HAP-1 (cell line): ENCODE data around the gene SMARCD1.
A peak's percentile ranks its signal among the peaks of the same experiment; 100 is the strongest.

ENCODE experiments used
- DNase-seq, 2 experiments: peaks; one replicate each; pipeline ENCODE4 v3.0.0-alpha.2; 2016 to 2020; ENCODE audit warnings: low spot score in 2 of 2
- H3K27me3 ChIP-seq: fragments of 250-450 bp; sonication (Bioruptor Pico); 2 replicates; pipeline ENCODE4 v1.5.1; 2020; ENCODE audit warnings: low read depth, mild to moderate bottlenecking, moderate library complexity
- H3K36me3 ChIP-seq: fragments of 250-450 bp; sonication (Bioruptor Pico); replicated peaks from 2 replicates; pipeline ENCODE4 v1.5.1; 2020; ENCODE audit warnings: mild to moderate bottlenecking
- H3K4me1 ChIP-seq: fragments of 250-450 bp; sonication (Bioruptor Pico); 2 replicates; pipeline ENCODE4 v1.5.1; 2020; ENCODE audit warnings: mild to moderate bottlenecking
- H3K4me3 ChIP-seq: fragments of 250-450 bp; sonication (Bioruptor Pico); 2 replicates; pipeline ENCODE4 v1.5.1; 2020; ENCODE audit warnings: mild to moderate bottlenecking, moderate library complexity
- H3K9me3 ChIP-seq: fragments of 250-450 bp; sonication (Bioruptor Pico); 2 replicates; pipeline ENCODE4 v1.5.1; 2020; ENCODE audit warnings: mild to moderate bottlenecking, moderate library complexity
- in situ Hi-C: fragments of 300-500 bp; cut with MboI; formaldehyde crosslinking; loops from 3 replicates; pipeline ENCODE4 v1.14.3; 2020; ENCODE audit warnings: low sequenced_read_pairs, inconsistent platforms, mixed read lengths

Gene SMARCD1

DNA sequence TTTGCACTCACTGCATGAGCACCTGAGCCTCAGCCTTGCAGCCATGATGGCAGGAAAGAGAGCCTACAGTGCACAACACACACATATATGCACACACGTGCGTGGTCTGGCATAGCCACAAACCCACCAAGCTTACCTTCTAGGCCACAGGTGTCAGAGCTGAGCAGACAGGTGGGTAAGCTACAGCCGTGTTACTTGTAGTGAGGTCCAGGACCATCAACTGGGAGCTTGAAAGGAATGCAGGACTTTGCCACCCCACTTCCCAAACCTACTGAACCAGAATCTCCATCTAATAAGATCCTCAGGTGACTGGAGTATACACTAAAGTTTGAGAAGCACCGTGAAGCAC is 25.0 kb upstream of the SMARCD1 start:
- DNase-seq, result no peak
- Histone ChIP-seq H3K27me3 (no peaks in the 10 kb centered on the region), H3K9me3 (no peaks in the 10 kb centered on the region), H3K4me3 (no peak overlapping the region), H3K36me3 (peaks cover 26% of the 10 kb centered on the region), H3K4me1 (peaks cover 5% of the 10 kb centered on the region)
- in situ Hi-C loops, result no loop called here

DNA sequence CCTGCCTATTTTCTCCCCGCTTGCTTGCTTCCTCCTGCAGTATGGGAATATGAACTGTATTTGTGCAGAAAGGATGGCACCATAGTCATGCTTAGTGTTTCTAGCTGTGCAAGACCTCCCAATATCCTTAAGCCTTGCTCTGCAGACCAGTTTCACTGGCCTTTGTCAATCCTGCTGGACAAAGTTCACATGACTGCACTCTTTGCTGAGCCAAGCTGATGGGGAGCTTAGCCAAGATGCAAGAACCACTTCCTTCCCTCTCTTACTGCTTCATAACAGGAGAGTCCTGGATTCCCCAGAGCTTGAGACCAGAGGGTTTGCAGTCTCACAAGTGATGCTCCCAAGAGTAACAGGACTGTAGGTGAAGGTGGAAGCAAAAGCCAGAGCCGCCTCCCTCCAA is 24.0 kb upstream of the SMARCD1 start:
- Histone ChIP-seq H3K27me3 (no peaks in the 10 kb centered on the region), H3K9me3 (no peaks in the 10 kb centered on the region), H3K4me1 (peaks cover 5% of the 10 kb centered on the region), H3K4me3 (no peak overlapping the region), H3K36me3 (peaks cover 31% of the 10 kb centered on the region)
- in situ Hi-C loops, result no loop called here
- DNase-seq, result no peak

DNA sequence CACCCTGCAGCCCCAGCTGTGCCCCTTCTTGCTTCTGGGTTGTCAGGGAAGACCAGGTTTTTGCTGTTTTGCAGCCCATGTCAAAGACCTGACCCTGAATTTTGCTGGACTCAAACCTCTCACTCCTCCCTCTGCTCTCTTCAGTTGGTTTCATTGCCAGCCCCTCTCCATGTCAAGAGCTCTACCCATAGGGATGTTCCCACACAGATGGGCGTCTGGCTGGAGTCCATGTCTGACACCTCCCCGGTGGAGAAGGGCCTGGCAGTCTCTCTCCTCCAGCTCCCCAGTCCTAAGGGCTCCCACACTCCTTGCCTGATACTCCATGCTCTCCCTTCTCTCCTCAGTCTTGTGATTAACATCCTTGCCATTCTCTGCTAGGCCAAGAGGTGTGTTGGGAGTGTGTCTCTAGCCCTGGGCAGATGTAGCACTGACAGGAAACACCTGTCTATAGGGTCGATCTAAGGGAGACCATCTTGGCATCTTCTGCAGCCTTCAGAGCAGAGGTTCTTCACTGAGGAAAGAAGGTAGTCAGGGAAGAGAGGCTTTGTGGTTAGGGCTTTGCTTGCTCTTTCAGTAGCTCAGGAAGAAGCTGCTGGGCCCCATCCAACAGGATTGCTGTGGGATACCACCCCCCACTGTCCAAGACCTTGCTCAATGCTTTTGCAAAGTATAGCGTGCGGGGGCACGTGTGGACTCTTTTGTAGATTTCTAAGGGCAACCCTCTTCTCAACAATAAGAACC is 23.0 kb upstream of the SMARCD1 start:
- H3K4me1 ChIP-seq, result no peaks in the 10 kb centered on the region; the same call in 1 of the 2 replicates
- DNase-seq, result no peak

DNA sequence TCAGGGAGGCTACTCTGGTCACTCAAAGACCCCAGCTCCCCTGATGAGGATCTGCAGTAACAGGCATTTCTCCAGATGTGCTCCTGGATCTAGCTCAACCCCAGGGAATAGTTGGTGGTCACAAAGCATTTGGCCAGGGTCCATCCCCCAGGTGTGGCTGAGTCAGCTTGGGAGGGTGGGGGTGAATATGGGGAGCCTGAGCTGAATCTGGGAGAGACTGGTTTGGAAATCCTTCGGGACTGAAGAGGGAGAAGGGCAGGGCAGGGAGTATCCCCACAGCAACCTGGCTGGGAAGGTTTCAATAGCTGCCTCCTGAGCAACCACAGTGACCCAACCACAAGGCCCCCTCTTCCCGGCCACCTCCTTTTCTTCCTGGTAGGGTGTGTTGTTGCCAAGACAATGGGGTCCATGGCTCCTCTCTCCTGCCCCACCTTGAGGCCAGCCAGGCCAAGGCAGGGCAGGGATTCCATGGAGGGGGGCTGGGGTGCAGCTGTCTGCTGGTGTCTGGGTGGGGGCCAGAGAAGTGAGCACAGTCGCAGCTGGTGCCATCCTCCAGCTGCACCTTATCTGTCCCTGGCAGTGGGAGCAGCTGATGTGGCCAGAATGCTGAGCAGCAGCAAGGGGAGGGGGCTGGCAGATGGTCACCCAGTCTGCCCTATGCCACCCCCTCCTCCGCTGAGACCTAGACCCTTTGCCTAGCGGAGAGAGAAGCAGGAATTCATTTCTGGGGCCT is 22.2 kb upstream of the SMARCD1 start:
- Histone ChIP-seq H3K27me3 (no peaks in the 10 kb centered on the region), H3K4me1 (no peaks in the 10 kb centered on the region; the same call in 1 of the 2 replicates), H3K9me3 (no peaks in the 10 kb centered on the region), H3K4me3 (no peak overlapping the region), H3K36me3 (peaks cover 31% of the 10 kb centered on the region)
- in situ Hi-C loops, result no loop called here
- DNase-seq, result no peak

More for the DNA sequence above, 23.0 kb upstream of the SMARCD1 start:
- Histone ChIP-seq H3K9me3 (no peaks in the 10 kb centered on the region), H3K4me3 (no peak overlapping the region), H3K36me3 (peaks cover 31% of the 10 kb centered on the region), H3K27me3 (no peaks in the 10 kb centered on the region)
- in situ Hi-C loops, result no loop called here

DNA sequence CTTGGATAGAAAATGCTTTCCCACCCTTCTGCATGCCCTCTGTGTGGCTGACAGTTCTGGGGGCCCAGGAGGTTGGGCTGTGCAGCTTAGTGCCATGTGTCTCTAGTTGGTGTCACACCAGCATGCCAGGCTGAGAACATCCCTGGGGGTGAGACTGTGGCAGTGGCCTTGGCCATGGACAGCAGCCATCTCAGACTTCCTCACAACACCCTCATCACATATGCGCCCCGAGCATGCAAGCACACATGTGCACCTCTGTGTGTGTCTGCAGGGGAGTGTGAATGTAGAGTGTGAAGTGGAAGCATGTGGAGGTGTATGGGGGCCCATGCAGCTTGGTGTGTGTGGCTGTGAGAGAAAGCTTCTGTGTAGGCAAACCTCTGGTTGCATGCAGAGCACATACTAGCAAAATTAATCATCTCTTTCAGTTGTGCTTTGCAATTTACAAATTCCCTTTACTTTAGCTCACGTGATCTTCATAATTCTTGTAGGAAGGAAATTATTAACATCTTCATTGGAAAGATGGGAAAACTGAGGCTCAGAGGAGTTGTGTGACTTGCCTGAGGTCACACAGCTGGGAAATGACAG is 19.3 kb upstream of the SMARCD1 start:
- Histone ChIP-seq H3K36me3 (peaks cover 20% of the 10 kb centered on the region), H3K9me3 (no peaks in the 10 kb centered on the region), H3K4me1 (peaks cover 3% of the 10 kb centered on the region; the same call in 1 of the 2 replicates), H3K4me3 (no peak overlapping the region), H3K27me3 (no peaks in the 10 kb centered on the region)
- DNase-seq, result no peak
- in situ Hi-C loops, result loop anchor here (5.0 kb wide), 1 partner anchor 99 kb away; no protein-coding TSS in a partner anchor

DNA sequence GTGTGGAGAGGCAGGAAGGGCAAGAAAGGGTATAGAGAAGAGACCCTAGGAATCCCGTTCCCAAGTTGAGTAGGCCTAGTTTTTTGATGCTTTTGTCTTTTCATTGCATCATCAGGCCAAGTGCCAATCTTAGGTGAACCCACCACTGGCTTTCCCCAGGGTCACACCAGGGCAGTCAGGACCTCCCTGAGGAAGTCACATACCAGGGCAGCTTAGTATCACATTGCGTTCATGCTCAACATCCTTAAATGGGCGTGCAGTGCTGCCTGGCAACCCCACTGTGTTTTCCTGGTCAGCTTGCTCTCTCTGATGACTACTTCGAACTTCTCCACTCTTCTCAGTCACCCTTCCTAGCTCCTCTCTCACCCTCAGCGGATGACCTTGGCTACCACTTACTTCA is 18.7 kb upstream of the SMARCD1 start:
- peak in 1 of 2 experiments; percentile 49 for DNase-seq
- in situ Hi-C loops, result loop anchor here (5.0 kb wide), 1 partner anchor 99 kb away; no protein-coding TSS in a partner anchor
- Histone ChIP-seq H3K36me3 (peaks cover 14% of the 10 kb centered on the region), H3K4me1 (peaks cover 3% of the 10 kb centered on the region; the same call in 1 of the 2 replicates), H3K27me3 (no peaks in the 10 kb centered on the region), H3K9me3 (no peaks in the 10 kb centered on the region), H3K4me3 (no peak overlapping the region)

DNA sequence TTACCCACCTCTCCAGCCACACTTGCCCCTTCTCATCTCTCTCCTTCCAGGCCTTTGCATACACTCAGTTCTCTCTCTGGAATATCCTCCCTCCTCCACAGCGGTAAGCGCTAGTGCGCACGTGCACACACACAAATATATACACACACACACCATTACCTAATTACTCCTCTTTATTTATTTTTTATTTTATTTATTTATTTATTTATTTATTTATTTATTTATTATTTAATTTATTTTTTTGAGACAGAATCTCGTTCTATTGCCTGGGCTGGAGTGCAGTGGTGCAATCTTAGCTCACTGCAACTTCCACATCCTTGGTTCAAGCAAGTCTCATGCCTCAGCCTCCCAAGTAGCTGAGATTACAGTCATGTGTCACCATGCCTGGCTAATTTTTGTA is 16.1 kb upstream of the SMARCD1 start:
- Histone ChIP-seq H3K9me3 (no peaks in the 10 kb centered on the region), H3K4me3 (no peak overlapping the region), H3K36me3 (peaks cover 5% of the 10 kb centered on the region; the same call in 1 of the 2 replicates), H3K4me1 (peaks cover 3% of the 10 kb centered on the region; the same call in 1 of the 2 replicates), H3K27me3 (no peaks in the 10 kb centered on the region)
- in situ Hi-C loops, result loop anchor here (5.0 kb wide), 1 partner anchor 102 kb away; no protein-coding TSS in a partner anchor
- DNase-seq, result no peak

DNA sequence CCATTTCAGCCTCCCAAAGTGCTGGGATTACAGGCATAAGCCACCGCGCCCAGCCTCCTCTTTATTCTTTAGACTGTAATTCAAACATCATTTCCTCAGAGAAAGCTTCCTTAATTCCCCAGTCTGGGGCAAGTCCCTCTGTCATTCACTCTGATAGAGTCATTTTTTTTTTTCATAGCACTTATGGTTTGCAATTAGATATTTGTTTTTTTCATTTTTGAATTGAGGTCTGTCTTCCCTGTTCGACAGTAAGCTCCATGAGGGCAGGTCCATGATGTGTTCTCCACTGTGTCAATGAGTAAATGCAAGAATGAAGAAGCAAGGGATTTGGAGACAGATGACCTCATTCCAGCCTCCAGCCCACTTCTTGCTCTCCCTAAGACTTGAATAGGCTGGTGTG is 15.6 kb upstream of the SMARCD1 start:
- no peaks in the 10 kb centered on the region for H3K27me3 ChIP-seq
- no peak overlapping the region for H3K4me3 ChIP-seq
- in situ Hi-C loops, result loop anchor here (5.0 kb wide), 1 partner anchor 102 kb away; no protein-coding TSS in a partner anchor
- no peak for DNase-seq
- H3K4me1 ChIP-seq, result peaks cover 3% of the 10 kb centered on the region; the same call in 1 of the 2 replicates
- no peaks in the 10 kb centered on the region for H3K9me3 ChIP-seq
- peaks cover 5% of the 10 kb centered on the region; the same call in 1 of the 2 replicates for H3K36me3 ChIP-seq

DNA sequence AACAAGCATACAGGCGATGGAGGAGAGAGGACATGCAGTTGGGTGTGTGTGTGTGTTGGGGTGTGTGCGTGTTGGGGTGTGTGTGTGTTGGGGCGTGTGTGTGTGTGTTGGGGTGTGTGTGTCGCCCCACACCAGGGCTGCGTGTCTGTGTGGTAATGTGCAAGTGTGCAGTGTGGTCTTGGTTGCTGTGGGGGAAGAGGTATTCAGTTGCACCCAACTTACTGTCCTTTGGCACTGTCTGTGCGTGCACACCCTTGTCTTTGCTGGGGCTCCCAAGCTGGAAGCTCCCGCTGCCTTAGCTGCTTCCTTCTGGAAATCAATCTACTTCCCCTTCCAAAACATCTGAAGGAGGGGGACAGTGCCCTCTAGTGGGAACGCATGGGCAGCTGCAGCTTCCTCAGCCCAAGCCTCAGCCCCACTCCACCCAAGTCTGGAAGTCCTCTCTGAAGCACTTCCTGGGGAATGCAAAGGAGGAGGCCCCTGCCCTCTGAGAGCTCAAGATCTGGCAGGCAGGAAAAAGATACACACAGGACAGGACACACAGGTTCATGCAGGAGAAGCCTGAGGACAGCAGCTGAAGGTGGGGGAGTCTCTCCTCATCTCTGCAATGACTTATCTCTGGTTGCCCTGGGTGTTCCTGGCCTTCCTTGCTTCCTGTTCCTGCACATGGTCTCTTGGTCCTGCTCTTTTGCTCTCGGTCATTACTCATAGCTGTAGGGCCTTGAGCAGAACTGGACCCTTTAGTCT is 14.7 kb upstream of the SMARCD1 start:
- Histone ChIP-seq H3K4me1 (peaks cover 3% of the 10 kb centered on the region; the same call in 1 of the 2 replicates), H3K4me3 (no peak overlapping the region), H3K36me3 (peaks cover 3% of the 10 kb centered on the region; the same call in 1 of the 2 replicates), H3K27me3 (no peaks in the 10 kb centered on the region), H3K9me3 (no peaks in the 10 kb centered on the region)
- peak; percentile 58 to 89 for DNase-seq
- in situ Hi-C loops, result loop anchor here (10.0 kb wide), 1 partner anchor 104 kb away; no protein-coding TSS in a partner anchor

DNA sequence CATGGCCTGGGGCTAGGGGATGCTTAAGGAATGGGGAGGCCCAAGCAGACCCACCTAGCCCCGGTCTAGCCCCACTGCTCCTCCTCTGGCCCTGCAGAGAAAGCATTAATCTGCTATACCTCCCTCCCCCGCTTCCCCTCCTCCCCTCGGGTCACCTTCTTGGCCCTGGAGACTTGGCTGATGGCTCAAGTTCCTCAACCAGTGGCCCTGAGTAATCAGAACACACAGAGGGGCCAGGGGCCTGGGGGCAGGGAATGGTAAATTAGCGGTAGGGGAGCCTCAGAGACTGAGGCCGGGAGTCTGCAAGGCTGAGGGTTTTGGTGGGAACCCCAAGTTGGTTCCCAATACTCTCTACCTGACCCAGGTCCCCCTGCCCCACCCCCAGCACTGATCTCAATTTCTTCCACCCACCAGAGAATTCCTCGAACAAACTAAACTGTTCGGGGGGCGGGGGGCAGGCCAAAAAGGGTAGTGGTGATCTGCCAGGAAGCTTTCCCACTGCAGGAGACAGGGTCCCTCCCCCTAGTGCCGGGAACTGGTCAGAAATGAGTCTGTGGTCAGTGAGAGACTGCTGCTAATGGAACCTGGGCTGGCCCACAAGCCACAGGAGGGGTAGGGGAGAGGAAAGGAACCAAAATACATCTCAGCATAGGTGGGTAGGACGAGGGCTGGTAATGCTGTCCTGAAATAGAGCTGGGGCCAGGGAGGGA is 12.8 kb upstream of the SMARCD1 start:
- no peak overlapping the region for H3K4me3 ChIP-seq
- in situ Hi-C loops, result loop anchor here (10.0 kb wide), 1 partner anchor 102 kb away; no protein-coding TSS in a partner anchor
- H3K4me1 ChIP-seq, result peaks cover 3% of the 10 kb centered on the region; the same call in 1 of the 2 replicates
- DNase-seq, result no peak
- H3K36me3 ChIP-seq, result peaks cover 3% of the 10 kb centered on the region; the same call in 1 of the 2 replicates
- no peaks in the 10 kb centered on the region for H3K27me3 ChIP-seq
- no peaks in the 10 kb centered on the region for H3K9me3 ChIP-seq

DNA sequence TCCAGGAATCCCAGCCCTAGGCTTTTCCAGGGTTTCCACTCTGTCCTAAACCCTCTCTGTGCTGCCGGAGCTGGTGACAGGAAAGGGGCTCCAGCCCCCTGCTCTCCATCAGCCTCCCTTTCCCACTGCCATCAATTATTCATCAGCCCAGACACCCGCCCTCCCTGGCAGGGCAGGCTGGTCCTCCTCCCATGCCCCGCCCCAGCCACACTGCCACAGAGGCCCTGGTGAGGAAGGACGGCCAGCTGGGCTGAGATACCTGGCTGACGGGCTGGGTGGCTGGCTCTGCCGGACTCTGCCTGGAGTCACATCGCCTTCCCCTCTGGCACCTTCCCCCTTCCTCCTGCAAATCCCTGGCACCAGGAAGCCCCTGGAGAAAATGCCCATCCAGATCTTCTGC is 11.9 kb upstream of the SMARCD1 start:
- Histone ChIP-seq H3K27me3 (no peaks in the 10 kb centered on the region), H3K4me3 (no peak overlapping the region), H3K36me3 (peaks cover 3% of the 10 kb centered on the region; the same call in 1 of the 2 replicates), H3K4me1 (peaks cover 3% of the 10 kb centered on the region; the same call in 1 of the 2 replicates), H3K9me3 (no peaks in the 10 kb centered on the region)
- no peak for DNase-seq
- in situ Hi-C loops, result loop anchor here (10.0 kb wide), 1 partner anchor 102 kb away; no protein-coding TSS in a partner anchor

DNA sequence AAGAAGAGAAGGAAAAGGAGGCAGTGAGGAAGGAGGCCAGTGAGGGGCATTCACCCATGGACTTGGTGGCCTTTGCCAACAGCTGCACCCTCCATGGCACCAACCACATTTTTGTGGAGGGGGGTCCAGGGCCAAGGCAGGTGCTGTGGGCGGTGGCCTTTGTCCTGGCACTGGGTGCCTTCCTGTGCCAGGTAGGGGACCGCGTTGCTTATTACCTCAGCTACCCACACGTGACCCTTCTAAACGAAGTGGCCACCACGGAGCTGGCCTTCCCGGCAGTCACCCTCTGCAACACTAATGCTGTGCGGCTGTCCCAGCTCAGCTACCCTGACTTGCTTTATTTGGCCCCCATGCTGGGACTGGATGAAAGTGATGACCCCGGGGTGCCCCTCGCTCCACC is 11.4 kb upstream of the SMARCD1 start:
- no peaks in the 10 kb centered on the region for H3K27me3 ChIP-seq
- H3K9me3 ChIP-seq, result no peaks in the 10 kb centered on the region
- H3K4me1 ChIP-seq, result peaks cover 3% of the 10 kb centered on the region; the same call in 1 of the 2 replicates
- H3K4me3 ChIP-seq, result no peak overlapping the region
- in situ Hi-C loops, result loop anchor here (10.0 kb wide), 1 partner anchor 101 kb away; no protein-coding TSS in a partner anchor
- no peak for DNase-seq
- H3K36me3 ChIP-seq, result peaks cover 3% of the 10 kb centered on the region; the same call in 1 of the 2 replicates
